Measurements from ENCODE around the gene ATRN. TPM values are rescaled to one million over a fixed set of nuclear protein-coding genes. Genes with fewer than 3 reads are reported as not detected.

The ATRN gene
- total and polyA plus RNA-seq, 2 experiments from 2014 or later, result 2.2 to 18.3 TPM

DNA sequence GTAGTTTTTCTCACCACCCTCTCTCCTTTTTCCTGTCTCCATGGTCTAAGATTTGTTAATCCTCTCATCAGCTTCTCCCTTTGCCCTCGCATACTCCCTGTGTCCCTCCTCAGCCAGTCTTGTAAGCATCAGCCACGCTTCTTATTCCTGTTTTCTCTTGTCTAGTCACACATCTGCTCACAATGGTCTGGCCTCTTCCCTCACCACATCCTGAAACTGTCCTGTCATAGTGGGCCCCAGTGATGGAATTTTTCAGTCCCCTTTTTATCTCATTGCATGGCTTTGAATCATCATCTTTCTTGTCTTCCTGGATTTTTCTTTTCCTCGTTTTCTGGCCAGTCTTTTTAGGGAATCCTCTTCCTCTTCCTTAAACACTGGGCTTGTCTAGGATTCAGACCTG lies 135.2 kb downstream of the ATRN start (continued):
- TF ChIP-seq, protein P1, sequence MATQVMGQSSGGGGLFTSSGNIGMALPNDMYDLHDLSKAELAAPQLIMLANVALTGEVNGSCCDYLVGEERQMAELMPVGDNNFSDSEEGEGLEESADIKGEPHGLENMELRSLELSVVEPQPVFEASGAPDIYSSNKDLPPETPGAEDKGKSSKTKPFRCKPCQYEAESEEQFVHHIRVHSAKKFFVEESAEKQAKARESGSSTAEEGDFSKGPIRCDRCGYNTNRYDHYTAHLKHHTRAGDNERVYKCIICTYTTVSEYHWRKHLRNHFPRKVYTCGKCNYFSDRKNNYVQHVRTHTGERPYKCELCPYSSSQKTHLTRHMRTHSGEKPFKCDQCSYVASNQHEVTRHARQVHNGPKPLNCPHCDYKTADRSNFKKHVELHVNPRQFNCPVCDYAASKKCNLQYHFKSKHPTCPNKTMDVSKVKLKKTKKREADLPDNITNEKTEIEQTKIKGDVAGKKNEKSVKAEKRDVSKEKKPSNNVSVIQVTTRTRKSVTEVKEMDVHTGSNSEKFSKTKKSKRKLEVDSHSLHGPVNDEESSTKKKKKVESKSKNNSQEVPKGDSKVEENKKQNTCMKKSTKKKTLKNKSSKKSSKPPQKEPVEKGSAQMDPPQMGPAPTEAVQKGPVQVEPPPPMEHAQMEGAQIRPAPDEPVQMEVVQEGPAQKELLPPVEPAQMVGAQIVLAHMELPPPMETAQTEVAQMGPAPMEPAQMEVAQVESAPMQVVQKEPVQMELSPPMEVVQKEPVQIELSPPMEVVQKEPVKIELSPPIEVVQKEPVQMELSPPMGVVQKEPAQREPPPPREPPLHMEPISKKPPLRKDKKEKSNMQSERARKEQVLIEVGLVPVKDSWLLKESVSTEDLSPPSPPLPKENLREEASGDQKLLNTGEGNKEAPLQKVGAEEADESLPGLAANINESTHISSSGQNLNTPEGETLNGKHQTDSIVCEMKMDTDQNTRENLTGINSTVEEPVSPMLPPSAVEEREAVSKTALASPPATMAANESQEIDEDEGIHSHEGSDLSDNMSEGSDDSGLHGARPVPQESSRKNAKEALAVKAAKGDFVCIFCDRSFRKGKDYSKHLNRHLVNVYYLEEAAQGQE (IDR thresholded peaks at IDR 0.05; ENCODE audit: unreplicated experiment), result no peak
- no peak for TF ChIP-seq ZNF331 (CRISPR knock-in tag; IDR thresholded peaks at IDR 0.05; ENCODE audit: low read depth)
- TF ChIP-seq POLR2AphosphoS5 (IDR thresholded peaks at IDR 0.05; ENCODE audit: low read depth), result no peak

DNA sequence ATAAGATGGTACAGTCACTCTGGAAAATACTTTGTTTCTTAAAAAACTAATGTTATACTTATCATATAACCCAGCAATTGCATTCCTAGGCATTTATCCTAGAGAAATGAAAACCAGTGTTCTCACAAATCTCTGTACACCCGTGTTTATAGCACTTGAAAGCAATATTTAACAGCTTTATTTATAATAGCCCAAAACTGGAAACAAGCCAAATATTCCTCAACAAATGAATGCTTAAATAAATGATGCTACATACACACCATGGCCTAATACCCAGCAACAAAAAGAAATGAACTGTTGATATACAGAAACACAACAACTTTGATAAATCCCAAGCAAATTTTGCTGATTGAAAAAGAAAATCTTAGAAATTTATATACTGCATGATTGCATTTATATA lies 141.1 kb downstream of the ATRN start:
- H3K36me3 Mint-ChIP-seq (ENCODE audit: low read depth), result no peaks in the 10 kb centered on the region
- H3K27me3 ChIP-seq (ENCODE audit: insufficient read depth), result no peaks in the 10 kb centered on the region
- no peak overlapping the region for H3K27ac ChIP-seq (ENCODE audit: low read depth)
- H3K9me2 ChIP-seq (ENCODE audit: insufficient read depth), result no peaks in the 10 kb centered on the region
- DNase-seq (ENCODE audit: low spot score) (no peak), ATAC-seq (no peak)
- no peak overlapping the region for H3K27ac Mint-ChIP-seq
- H3F3A ChIP-seq (replicated peaks; ENCODE audit: low read depth), result no peaks in the 10 kb centered on the region
- no peaks in the 10 kb centered on the region for H4K20me1 ChIP-seq (replicated peaks; ENCODE audit: insufficient read depth)
- H2AFZ ChIP-seq, result no peak overlapping the region
- H3K36me3 ChIP-seq (ENCODE audit: insufficient read depth), result no peaks in the 10 kb centered on the region
- H3K4me3 ChIP-seq, result no peak overlapping the region
- peaks cover 5% of the 10 kb centered on the region for H3K27me3 Mint-ChIP-seq (ENCODE audit: insufficient read depth, low read depth, poor library complexity)
- no peak overlapping the region for H3K4me2 ChIP-seq
- H3K4me1 Mint-ChIP-seq, result peaks cover 15% of the 10 kb centered on the region; the same call in 2 of the 3 replicates
- H3K4me1 ChIP-seq (ENCODE audit: insufficient read depth), result no peaks in the 10 kb centered on the region; the same call in none of the 2 replicates
- H3K79me2 ChIP-seq (replicated peaks; ENCODE audit: insufficient read depth), result no peaks in the 10 kb centered on the region
- H3K4me3 Mint-ChIP-seq, result no peak overlapping the region
- H3K9me3 Mint-ChIP-seq, result no peaks in the 10 kb centered on the region
- TF ChIP-seq ZNF114 (CRISPR knock-in tag; IDR thresholded peaks at IDR 0.05) (no peak), STAT1 (IDR thresholded peaks at IDR 0.05; ENCODE audit: unreplicated experiment) (no peak), ZNF331 (CRISPR knock-in tag; IDR thresholded peaks at IDR 0.05; ENCODE audit: low read depth) (no peak), JUNB (IDR thresholded peaks at IDR 0.05; ENCODE audit: unreplicated experiment) (no peak), POLR2AphosphoS5 (IDR thresholded peaks at IDR 0.05; ENCODE audit: low read depth) (no peak), NANOG (IDR thresholded peaks at IDR 0.05; ENCODE audit: borderline replicate concordance) (no peak), EZH2 (IDR thresholded peaks at IDR 0.05; ENCODE audit: low read depth, unreplicated experiment) (no peak)
- TF ChIP-seq, protein P2, sequence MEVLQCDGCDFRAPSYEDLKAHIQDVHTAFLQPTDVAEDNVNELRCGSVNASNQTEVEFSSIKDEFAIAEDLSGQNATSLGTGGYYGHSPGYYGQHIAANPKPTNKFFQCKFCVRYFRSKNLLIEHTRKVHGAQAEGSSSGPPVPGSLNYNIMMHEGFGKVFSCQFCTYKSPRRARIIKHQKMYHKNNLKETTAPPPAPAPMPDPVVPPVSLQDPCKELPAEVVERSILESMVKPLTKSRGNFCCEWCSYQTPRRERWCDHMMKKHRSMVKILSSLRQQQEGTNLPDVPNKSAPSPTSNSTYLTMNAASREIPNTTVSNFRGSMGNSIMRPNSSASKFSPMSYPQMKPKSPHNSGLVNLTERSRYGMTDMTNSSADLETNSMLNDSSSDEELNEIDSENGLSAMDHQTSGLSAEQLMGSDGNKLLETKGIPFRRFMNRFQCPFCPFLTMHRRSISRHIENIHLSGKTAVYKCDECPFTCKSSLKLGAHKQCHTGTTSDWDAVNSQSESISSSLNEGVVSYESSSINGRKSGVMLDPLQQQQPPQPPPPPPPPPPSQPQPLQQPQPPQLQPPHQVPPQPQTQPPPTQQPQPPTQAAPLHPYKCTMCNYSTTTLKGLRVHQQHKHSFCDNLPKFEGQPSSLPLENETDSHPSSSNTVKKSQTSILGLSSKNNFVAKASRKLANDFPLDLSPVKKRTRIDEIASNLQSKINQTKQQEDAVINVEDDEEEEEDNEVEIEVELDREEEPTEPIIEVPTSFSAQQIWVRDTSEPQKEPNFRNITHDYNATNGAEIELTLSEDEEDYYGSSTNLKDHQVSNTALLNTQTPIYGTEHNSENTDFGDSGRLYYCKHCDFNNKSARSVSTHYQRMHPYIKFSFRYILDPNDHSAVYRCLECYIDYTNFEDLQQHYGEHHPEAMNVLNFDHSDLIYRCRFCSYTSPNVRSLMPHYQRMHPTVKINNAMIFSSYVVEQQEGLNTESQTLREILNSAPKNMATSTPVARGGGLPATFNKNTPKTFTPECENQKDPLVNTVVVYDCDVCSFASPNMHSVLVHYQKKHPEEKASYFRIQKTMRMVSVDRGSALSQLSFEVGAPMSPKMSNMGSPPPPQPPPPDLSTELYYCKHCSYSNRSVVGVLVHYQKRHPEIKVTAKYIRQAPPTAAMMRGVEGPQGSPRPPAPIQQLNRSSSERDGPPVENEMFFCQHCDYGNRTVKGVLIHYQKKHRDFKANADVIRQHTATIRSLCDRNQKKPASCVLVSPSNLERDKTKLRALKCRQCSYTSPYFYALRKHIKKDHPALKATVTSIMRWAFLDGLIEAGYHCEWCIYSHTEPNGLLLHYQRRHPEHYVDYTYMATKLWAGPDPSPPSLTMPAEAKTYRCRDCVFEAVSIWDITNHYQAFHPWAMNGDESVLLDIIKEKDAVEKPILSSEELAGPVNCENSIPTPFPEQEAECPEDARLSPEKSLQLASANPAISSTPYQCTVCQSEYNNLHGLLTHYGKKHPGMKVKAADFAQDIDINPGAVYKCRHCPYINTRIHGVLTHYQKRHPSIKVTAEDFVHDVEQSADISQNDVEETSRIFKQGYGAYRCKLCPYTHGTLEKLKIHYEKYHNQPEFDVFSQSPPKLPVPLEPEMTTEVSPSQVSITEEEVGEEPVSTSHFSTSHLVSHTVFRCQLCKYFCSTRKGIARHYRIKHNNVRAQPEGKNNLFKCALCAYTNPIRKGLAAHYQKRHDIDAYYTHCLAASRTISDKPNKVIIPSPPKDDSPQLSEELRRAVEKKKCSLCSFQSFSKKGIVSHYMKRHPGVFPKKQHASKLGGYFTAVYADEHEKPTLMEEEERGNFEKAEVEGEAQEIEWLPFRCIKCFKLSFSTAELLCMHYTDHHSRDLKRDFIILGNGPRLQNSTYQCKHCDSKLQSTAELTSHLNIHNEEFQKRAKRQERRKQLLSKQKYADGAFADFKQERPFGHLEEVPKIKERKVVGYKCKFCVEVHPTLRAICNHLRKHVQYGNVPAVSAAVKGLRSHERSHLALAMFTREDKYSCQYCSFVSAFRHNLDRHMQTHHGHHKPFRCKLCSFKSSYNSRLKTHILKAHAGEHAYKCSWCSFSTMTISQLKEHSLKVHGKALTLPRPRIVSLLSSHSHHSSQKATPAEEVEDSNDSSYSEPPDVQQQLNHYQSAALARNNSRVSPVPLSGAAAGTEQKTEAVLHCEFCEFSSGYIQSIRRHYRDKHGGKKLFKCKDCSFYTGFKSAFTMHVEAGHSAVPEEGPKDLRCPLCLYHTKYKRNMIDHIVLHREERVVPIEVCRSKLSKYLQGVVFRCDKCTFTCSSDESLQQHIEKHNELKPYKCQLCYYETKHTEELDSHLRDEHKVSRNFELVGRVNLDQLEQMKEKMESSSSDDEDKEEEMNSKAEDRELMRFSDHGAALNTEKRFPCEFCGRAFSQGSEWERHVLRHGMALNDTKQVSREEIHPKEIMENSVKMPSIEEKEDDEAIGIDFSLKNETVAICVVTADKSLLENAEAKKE (CRISPR knock-in tag; IDR thresholded peaks at IDR 0.05), result no peak
- TF ChIP-seq, protein P3, sequence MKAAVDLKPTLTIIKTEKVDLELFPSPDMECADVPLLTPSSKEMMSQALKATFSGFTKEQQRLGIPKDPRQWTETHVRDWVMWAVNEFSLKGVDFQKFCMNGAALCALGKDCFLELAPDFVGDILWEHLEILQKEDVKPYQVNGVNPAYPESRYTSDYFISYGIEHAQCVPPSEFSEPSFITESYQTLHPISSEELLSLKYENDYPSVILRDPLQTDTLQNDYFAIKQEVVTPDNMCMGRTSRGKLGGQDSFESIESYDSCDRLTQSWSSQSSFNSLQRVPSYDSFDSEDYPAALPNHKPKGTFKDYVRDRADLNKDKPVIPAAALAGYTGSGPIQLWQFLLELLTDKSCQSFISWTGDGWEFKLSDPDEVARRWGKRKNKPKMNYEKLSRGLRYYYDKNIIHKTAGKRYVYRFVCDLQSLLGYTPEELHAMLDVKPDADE (IDR thresholded peaks at IDR 0.05), result no peak
- TF ChIP-seq, protein P1 (IDR thresholded peaks at IDR 0.05; ENCODE audit: unreplicated experiment), result no peak
